ENCODE results near the gene KHK. TPM values are rescaled to one million over a fixed set of nuclear protein-coding genes. Genes with fewer than 3 reads are reported as not detected.

KHK gene
- total and polyA plus RNA-seq, 2 of the 8 experiments (the other 6 are each of a cell fraction or from before 2014, with no cell fraction given): 11.0 to 17.7 TPM

DNA sequence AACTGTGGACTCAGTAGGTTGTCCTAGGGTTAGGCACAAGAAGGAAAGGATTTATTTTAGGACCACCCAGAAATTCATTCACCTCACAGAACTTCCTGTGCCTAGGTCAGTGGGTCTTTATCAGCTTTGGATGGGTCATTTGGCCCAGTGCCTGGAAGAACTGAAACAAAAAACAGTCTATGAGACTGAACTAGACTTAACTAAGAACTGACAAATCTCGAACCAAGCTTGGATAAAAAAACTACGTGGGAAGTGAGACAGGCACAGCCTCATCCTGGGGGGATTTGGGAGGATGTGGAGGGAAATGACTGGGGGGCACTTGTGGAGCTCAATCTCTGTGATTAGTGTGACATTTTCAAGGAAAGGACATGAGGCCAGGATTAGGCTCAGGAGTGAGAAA, 12.8 kb upstream of the KHK start:
- no peak overlapping the region for H3K14ac ChIP-seq (ENCODE audit: insufficient read length)
- no peak overlapping the region for H3K56ac ChIP-seq (replicated peaks; ENCODE audit: insufficient read length, low read depth, low read length)
- no peak overlapping the region; a peak in 1 of 4 replicates for H3K4me2 ChIP-seq (ENCODE audit: insufficient read depth in 1 of 2, low read depth in 2 of 2, low read length in 2 of 2)
- FAIRE-seq (no peak), DNase-seq (ENCODE audit: low read depth in 1 of 2, low spot score in 2 of 2) (no peak)
- no peak for TF ChIP-seq MAFK (IDR thresholded peaks at IDR 0.05; ENCODE audit: low read depth, low read length)
- WGBS, 2 experiments (ENCODE audit: extremely low coverage in 1 of 2, insufficient coverage in 1 of 2, insufficient read length in 1 of 2, insufficient replicate concordance in 2 of 2, low coverage in 1 of 2, low lambda C conversion rate in 2 of 2, missing lambda C conversion rate in 1 of 2): 85% methylated on average over 2 of the region's 2 CpGs; no CpG with 5 or more reads in 1 of the 2 experiments
- no peaks in the 10 kb centered on the region for H3K9me3 ChIP-seq (ENCODE audit: insufficient read depth in 2 of 2, low read depth in 1 of 2, low read length in 1 of 2)
- H3K79me1 ChIP-seq (ENCODE audit: low read depth, low read length): peaks cover 9% of the 10 kb centered on the region; the same call in 1 of the 2 replicates
- H3K23ac ChIP-seq (ENCODE audit: insufficient read length): no peak overlapping the region
- no peak overlapping the region for H2AFZ ChIP-seq (ENCODE audit: low read length)
- no peak overlapping the region for H4K8ac ChIP-seq (ENCODE audit: extremely low read depth, insufficient read depth, low read length)
- no peak overlapping the region for H3K27ac ChIP-seq (ENCODE audit: low read depth, low read length)
- H3K9ac ChIP-seq (replicated peaks in 1 of 4; ENCODE audit: extremely low read depth in 1 of 4, low read depth in 3 of 4, low read length in 3 of 4): no peak overlapping the region
- no peak overlapping the region for H2BK5ac ChIP-seq (ENCODE audit: low read depth, low read length)
- peaks cover 0 to 12% of the 10 kb centered on the region in 2 experiments; a peak in 3 of 4 replicates for H3K79me2 ChIP-seq (ENCODE audit: control insufficient read depth in 1 of 2, insufficient read depth in 2 of 2, low read length in 2 of 2)
- H3K18ac ChIP-seq (ENCODE audit: extremely low read depth, low read length): no peak overlapping the region
- peaks cover 0 to 3% of the 10 kb centered on the region in 2 experiments for H4K20me1 ChIP-seq (replicated peaks in 1 of 2; ENCODE audit: control insufficient read depth in 1 of 2, insufficient read depth in 2 of 2, low read length in 2 of 2)
- 0 out of 7 replicates have a peak, but pooled peaks cover 0 to 3% (median 0%) of the 10 kb centered on the region in 4 experiments for H3K27me3 ChIP-seq (replicated peaks in 1 of 4; ENCODE audit: control insufficient read depth in 3 of 4, extremely low read depth in 1 of 4, insufficient read depth in 3 of 4, low read length in 3 of 4)
- H2BK15ac ChIP-seq (ENCODE audit: low read length): no peak overlapping the region
- H3K4me3 ChIP-seq (ENCODE audit: extremely low read depth in 1 of 4, insufficient read depth in 2 of 4, low read depth in 3 of 4, low read length in 4 of 4): no peak overlapping the region
- no peak overlapping the region for H2BK12ac ChIP-seq (ENCODE audit: low read depth, low read length)
- CTCF ChIA-PET (ENCODE audit: partially characterized antibody): interaction anchor here (0.6 to 2.4 kb wide), 12 partner anchors 9 to 813 kb away, joined by 3 to 9 read pairs (median 3); partner anchors contain the start of genes ABHD1 and KHK
- POLR2A ChIA-PET (ENCODE audit: partially characterized antibody): interaction anchor here (0.6 to 18.5 kb wide), 3 partner anchors 9 to 35 kb away, joined by 5 to 441 read pairs (median 63); partner anchors contain the start of gene AGBL5
- H4K5ac ChIP-seq (ENCODE audit: insufficient read length, low read depth, low read length): no peak overlapping the region
- no peak overlapping the region for H4K91ac ChIP-seq (replicated peaks; ENCODE audit: insufficient read length, low read length)
- peaks cover 0 to 15% (median 6%) of the 10 kb centered on the region in 4 experiments; a peak in 6 of 7 replicates for H3K4me1 ChIP-seq (replicated peaks in 1 of 4; ENCODE audit: control insufficient read depth in 3 of 4, insufficient read depth in 4 of 4, low read length in 3 of 4)
- peaks cover 6 to 12% (median 7%) of the 10 kb centered on the region in 4 experiments; a peak in 6 of 8 replicates for H3K36me3 ChIP-seq (ENCODE audit: control insufficient read depth in 2 of 4, insufficient read depth in 4 of 4, low read length in 3 of 4)
- H2BK20ac ChIP-seq (ENCODE audit: low read length): no peak overlapping the region
- peaks cover 14% of the 10 kb centered on the region; the same call in 1 of the 2 replicates for H3K23me2 ChIP-seq (ENCODE audit: low read depth, low read length)
- H2BK120ac ChIP-seq (replicated peaks; ENCODE audit: low read depth, low read length): no peak overlapping the region
- H3K4ac ChIP-seq (replicated peaks; ENCODE audit: insufficient read length, low read depth, low read length): no peak overlapping the region
- H2AK5ac ChIP-seq (ENCODE audit: low read depth, low read length): no peak overlapping the region
